T-cell (primary cell): ENCODE results near the gene CCDC33. TPM values are rescaled to one million over a fixed set of nuclear protein-coding genes. Genes with fewer than 3 reads are reported as not detected.
A peak's percentile ranks its signal among the peaks of the same experiment; 100 is the strongest.

Experiments used
- ATAC-seq, 4 experiments: fragments of 200-7000 bp in 3 of 4; fragments of 150-1000 bp in 1 of 4; cut with Tn5 transposase; replicated peaks in 1 of 4; 1 replicate in 3 of 4; 2 replicates in 1 of 4; pipeline ENCODE4 v1.10.0; 2021; ENCODE audit warnings: moderate library complexity in 3 of 4, mild to moderate bottlenecking in 2 of 4, moderate number of reproducible peaks in 1 of 4
- CTCF ChIA-PET, 2 donors: fragments of 300-600 bp; sonication (Branson Sonifier 250); formaldehyde crosslinking; loops; one replicate each; lab custom pipeline; 2022; ENCODE audit warnings: antibody characterized with exemption in 2 of 2; lab: Charles Lee
- POLR2A ChIA-PET, 2 donors: fragments of 300-600 bp; sonication (Branson Sonifier 250); formaldehyde crosslinking; loops; one replicate each; lab custom pipeline; 2022; ENCODE audit warnings: antibody characterized with exemption in 2 of 2; lab: Charles Lee
- DNase-seq, 35 experiments: peaks; one replicate each; pipeline versions ENCODE4 v3.0.0 to v3.0.0-alpha.2; 2013 to 2023
- H3K27ac ChIP-seq: one replicate; pipeline ENCODE4 v1.5.1; 2013; ENCODE audit warnings: low read length
- H3K27me3 ChIP-seq, 2 experiments: replicated peaks in 1 of 2; 1 replicate in 1 of 2; 2 replicates in 1 of 2; pipeline versions ENCODE4 v1.6.1 to v1.7.0; 2013; ENCODE audit warnings: low read length in 1 of 2, mixed read lengths in 1 of 2; ENCODE audit not compliant: control insufficient read depth in 2 of 2, insufficient read depth in 2 of 2; ENCODE audit errors: extremely low read depth in 1 of 2
- H3K36me3 ChIP-seq, 2 donors: 1 replicate in 1 of 2; 2 replicates in 1 of 2; pipeline versions ENCODE4 v1.6.1 to v1.7.0; 2013; ENCODE audit warnings: low read length in 1 of 2; ENCODE audit not compliant: control insufficient read depth in 2 of 2, insufficient read depth in 1 of 2; ENCODE audit errors: extremely low read depth in 1 of 2
- H3K4me1 ChIP-seq, 2 experiments: 1 replicate in 1 of 2; 2 replicates in 1 of 2; pipeline versions ENCODE4 v1.6.1 to v1.7.0; 2013; ENCODE audit warnings: low read length in 2 of 2, mixed read lengths in 1 of 2; ENCODE audit not compliant: insufficient read depth in 2 of 2, control insufficient read depth in 1 of 2; ENCODE audit errors: extremely low read depth in 1 of 2
- H3K4me3 ChIP-seq, 2 donors: 1 replicate in 1 of 2; 2 replicates in 1 of 2; pipeline versions ENCODE4 v1.5.1 to v1.7.0; 2013; ENCODE audit warnings: mild to moderate bottlenecking in 2 of 2, low read length in 1 of 2, moderate library complexity in 1 of 2; ENCODE audit not compliant: control insufficient read depth in 1 of 2; ENCODE audit errors: extremely low read depth in 1 of 2
- H3K9me3 ChIP-seq: 2 replicates; pipeline ENCODE4 v1.7.0; 2013
- H3K27ac Mint-ChIP-seq, 2 donors: one replicate each; pipeline ENCODE4 v1.8.0; 2020 to 2021; ENCODE audit warnings: mild to moderate bottlenecking in 2 of 2, mixed read lengths in 2 of 2
- H3K27me3 Mint-ChIP-seq, 2 donors: one replicate each; pipeline ENCODE4 v1.8.0; 2021 to 2022; ENCODE audit warnings: mixed read lengths in 2 of 2
- H3K36me3 Mint-ChIP-seq: one replicate; pipeline ENCODE4 v1.8.0; 2021; ENCODE audit warnings: mixed read lengths
- H3K4me1 Mint-ChIP-seq, 3 donors: one replicate each; pipeline ENCODE4 v1.8.0; 2020 to 2022; ENCODE audit warnings: mixed read lengths in 3 of 3, mild to moderate bottlenecking in 1 of 3
- H3K4me3 Mint-ChIP-seq, 3 donors: one replicate each; pipeline ENCODE4 v1.8.0; 2020 to 2022; ENCODE audit warnings: mild to moderate bottlenecking in 3 of 3, mixed read lengths in 3 of 3, moderate library complexity in 3 of 3
- H3K9me3 Mint-ChIP-seq, 3 donors: one replicate each; pipeline ENCODE4 v1.8.0; 2020 to 2022; ENCODE audit warnings: mixed read lengths in 3 of 3
- WGBS: methylation state at CpG from one replicate; pipeline ENCODE4 v1.1.5; 2013; ENCODE audit warnings: missing lambda C conversion rate; ENCODE audit not compliant: insufficient coverage; 5-methylcytosine and 5-hydroxymethylcytosine counted together
- total RNA-seq, 35 experiments: library from RNA in 6 of 35; stranded (reverse) in 6 of 35; fragments of 120-200 nt in 1 of 35; gene quantifications; one replicate each; pipeline versions ENCODE4 v1.2.1 to v1.2.4 and lab custom pipeline; 2013 to 2026

CCDC33 gene
- total RNA-seq, 5 donors from 2014 or later (not counting 1 experiment from before 2014, with no cell fraction given): not detected

GRCh38 chr15:74383695-74384565 is 147.8 kb downstream of the CCDC33 start:
- peak overlapping the region; percentile 63 for H3K27ac ChIP-seq
- Mint-ChIP-seq H3K27me3 (no peaks in the 10 kb centered on the region), H3K4me3 (peak overlapping the region in 1 of 3 donors; percentile 14), H3K4me1 (peaks cover 24 to 30% (median 30%) of the 10 kb centered on the region in 3 donors), H3K9me3 (no peaks in the 10 kb centered on the region), H3K36me3 (no peaks in the 10 kb centered on the region), H3K27ac (peak overlapping the region; percentile 80 to 84)
- ATAC-seq (peak; percentile 44 to 65 (median 56)), DNase-seq (peak in 8 of 35 experiments; percentile 16 to 61 (median 28))
- H3K27me3 ChIP-seq: peaks cover 0 to 8% of the 10 kb centered on the region in 2 experiments
- H3K4me3 ChIP-seq: no peak overlapping the region
- peaks cover 5 to 43% of the 10 kb centered on the region in 2 experiments for H3K4me1 ChIP-seq
- no peaks in the 10 kb centered on the region for H3K9me3 ChIP-seq
- ChIA-PET POLR2A (no interaction called here), CTCF (interaction anchor here in 1 of 2 donors (2.0 to 2.5 kb wide), 2 partner anchors 8 to 55 kb away, joined by 8 to 11 read pairs; no protein-coding TSS in a partner anchor)
- no peaks in the 10 kb centered on the region for H3K36me3 ChIP-seq
- 16% methylated on average over 6 of the region's 8 CpGs for WGBS

DNA sequence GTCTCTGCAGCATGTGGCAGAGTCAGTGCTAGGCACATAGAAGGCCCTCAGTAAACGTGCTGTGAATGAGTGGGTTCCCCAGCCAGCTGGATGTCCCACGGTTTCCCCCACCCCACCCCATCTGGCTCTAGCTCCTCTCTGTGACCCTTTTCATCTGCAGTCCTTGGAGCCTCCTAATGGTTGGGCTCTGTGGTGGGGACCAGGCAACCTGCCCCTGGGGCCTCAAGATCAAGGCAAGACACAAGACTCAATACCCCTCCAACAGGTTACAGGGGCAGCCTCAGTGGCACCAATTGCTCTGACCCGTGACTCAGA is 148.4 kb downstream of the CCDC33 start:
- Mint-ChIP-seq H3K27ac (peak overlapping the region; percentile 80 to 84), H3K9me3 (no peaks in the 10 kb centered on the region), H3K36me3 (no peaks in the 10 kb centered on the region), H3K27me3 (no peaks in the 10 kb centered on the region), H3K4me3 (peak overlapping the region in 1 of 3 donors; percentile 14), H3K4me1 (peaks cover 19 to 29% (median 28%) of the 10 kb centered on the region in 3 donors)
- ATAC-seq (no peak), DNase-seq (no peak)
- CTCF ChIA-PET: interaction anchor here (0.6 to 2.5 kb wide), 4 partner anchors 9 to 1882 kb away, joined by 3 to 11 read pairs (median 6); no protein-coding TSS in a partner anchor
- Histone ChIP-seq H3K27ac (peak overlapping the region; percentile 63), H3K4me3 (no peak overlapping the region), H3K27me3 (peaks cover 0 to 8% of the 10 kb centered on the region in 2 experiments), H3K9me3 (no peaks in the 10 kb centered on the region), H3K36me3 (no peaks in the 10 kb centered on the region), H3K4me1 (peaks cover 5 to 42% of the 10 kb centered on the region in 2 experiments)
- WGBS: 62% methylated on average over 3 of the region's 3 CpGs
- POLR2A ChIA-PET: no interaction called here

DNA sequence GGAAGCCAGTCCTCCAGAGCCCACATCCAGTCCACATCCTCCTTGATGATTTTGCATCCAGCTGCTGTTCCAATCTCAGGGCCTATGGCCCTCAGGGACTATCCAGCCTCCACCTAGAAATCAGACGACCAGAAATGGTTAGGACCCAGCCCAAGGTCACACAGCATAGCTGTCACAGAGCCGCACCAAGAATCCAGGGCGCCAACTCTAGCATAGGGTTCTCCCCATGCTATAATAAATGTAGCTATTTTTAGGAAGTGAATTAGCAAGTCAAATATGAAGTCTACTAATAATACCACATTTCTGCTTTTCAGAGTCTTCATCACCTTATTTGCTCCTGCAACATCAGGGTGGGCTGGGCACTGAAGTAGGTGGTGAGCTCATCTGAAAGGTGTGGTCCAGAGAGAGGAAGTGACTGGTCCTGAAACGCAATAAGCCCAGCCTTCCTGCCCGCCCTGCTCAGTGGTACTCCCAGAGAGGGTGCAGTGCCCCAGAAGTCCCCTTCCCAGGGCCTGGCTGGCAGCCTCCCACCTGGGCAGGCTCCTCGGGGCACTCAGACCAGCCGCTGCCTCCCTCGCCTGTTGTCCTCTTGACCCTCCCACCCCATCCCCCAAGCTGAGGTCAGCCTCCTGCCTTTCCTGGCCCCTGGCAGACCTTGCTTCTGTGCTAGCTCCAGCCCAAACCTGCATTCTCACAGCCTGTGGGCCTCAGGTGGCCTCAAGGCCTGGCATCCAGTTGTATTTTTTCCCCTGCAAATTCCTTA is 148.9 kb downstream of the CCDC33 start:
- H3K9me3 Mint-ChIP-seq: no peaks in the 10 kb centered on the region
- Histone ChIP-seq H3K27me3 (peaks cover 0 to 8% of the 10 kb centered on the region in 2 experiments), H3K9me3 (no peaks in the 10 kb centered on the region), H3K27ac (peak overlapping the region; percentile 63), H3K4me1 (peaks cover 5 to 42% of the 10 kb centered on the region in 2 experiments), H3K36me3 (no peaks in the 10 kb centered on the region), H3K4me3 (no peak overlapping the region)
- H3K36me3 Mint-ChIP-seq: no peaks in the 10 kb centered on the region
- ATAC-seq: peak; percentile 56 to 76 (median 70)
- WGBS: 45% methylated on average over 3 of the region's 8 CpGs
- H3K27ac Mint-ChIP-seq: peak overlapping the region; percentile 80 to 84
- ChIA-PET POLR2A (no interaction called here), CTCF (interaction anchor here (0.6 to 2.5 kb wide), 5 partner anchors 9 to 1882 kb away, joined by 3 to 11 read pairs (median 4); no protein-coding TSS in a partner anchor)
- peaks cover 19 to 29% (median 28%) of the 10 kb centered on the region in 3 donors for H3K4me1 Mint-ChIP-seq
- no peaks in the 10 kb centered on the region for H3K27me3 Mint-ChIP-seq
- DNase-seq: peak in 13 of 35 experiments; percentile 19 to 60 (median 33)
- H3K4me3 Mint-ChIP-seq: peak overlapping the region in 2 of 3 donors; percentile 14 to 22

GRCh38 chr15:74385733-74386132 is 149.6 kb downstream of the CCDC33 start:
- Mint-ChIP-seq H3K4me1 (peaks cover 24 to 32% (median 29%) of the 10 kb centered on the region in 3 donors), H3K27ac (no peak overlapping the region)
- H3K4me1 ChIP-seq: peaks cover 5 to 43% of the 10 kb centered on the region in 2 experiments

More at GRCh38 chr15:74385733-74386132, 149.6 kb downstream of the CCDC33 start:
- 98% methylated on average over 6 of the region's 6 CpGs for WGBS
- no peaks in the 10 kb centered on the region for H3K9me3 Mint-ChIP-seq
- DNase-seq (no peak), ATAC-seq (no peak)
- H3K27me3 Mint-ChIP-seq: no peaks in the 10 kb centered on the region
- ChIA-PET POLR2A (interaction anchor here in 1 of 2 donors (0.6 kb wide), 1 partner anchor 21 kb away, joined by 3 read pairs; no protein-coding TSS in a partner anchor), CTCF (interaction anchor here (0.6 to 2.5 kb wide), 5 partner anchors 10 to 232 kb away, joined by 3 to 11 read pairs (median 6); no protein-coding TSS in a partner anchor)
- no peaks in the 10 kb centered on the region for H3K36me3 Mint-ChIP-seq
- no peak overlapping the region for H3K4me3 Mint-ChIP-seq
- Histone ChIP-seq H3K27me3 (peaks cover 0 to 6% of the 10 kb centered on the region in 2 experiments), H3K27ac (peak overlapping the region; percentile 63), H3K9me3 (no peaks in the 10 kb centered on the region), H3K36me3 (no peaks in the 10 kb centered on the region), H3K4me3 (no peak overlapping the region)

Other genes starting within 250 kb of the CCDC33 start
- 10 to 100 TPM in 3 of 5 donors, 1 to 10 TPM in 2; 5.1 to 13.4 (median 12.0) TPM for gene STOML1, start 244.0 kb upstream of the CCDC33 start, total RNA-seq
- gene PML, start 241.6 kb upstream of the CCDC33 start, total RNA-seq: 10 to 100 TPM; 43.0 to 79.8 (median 60.7) TPM
- gene GOLGA6A, start 153.8 kb upstream of the CCDC33 start, total RNA-seq: under 1 TPM in 3 of 5 donors, not detected in 2; 0.13 to 0.50 (median 0.37) TPM
- under 1 TPM in 1 of 5 donors, not detected in 4; 0.06 TPM for gene ISLR2, start 105.7 kb upstream of the CCDC33 start, total RNA-seq
- gene ISLR, start 62.6 kb upstream of the CCDC33 start, total RNA-seq: under 1 TPM in 1 of 5 donors, not detected in 4; 0.12 TPM
- not detected for gene STRA6, start 33.5 kb upstream of the CCDC33 start, total RNA-seq
- gene CYP11A1, start 131.3 kb downstream of the CCDC33 start, total RNA-seq: under 1 TPM in 3 of 5 donors, not detected in 2; 0.47 to 0.79 (median 0.49) TPM
- 1 to 10 TPM; 2.0 to 4.7 (median 3.1) TPM for gene SEMA7A, start 197.6 kb downstream of the CCDC33 start, total RNA-seq
- gene UBL7, start 224.8 kb downstream of the CCDC33 start, total RNA-seq: 10 to 100 TPM; 26.1 to 59.9 (median 55.3) TPM